ENCODE results near the gene RGS16. TPM values are rescaled to one million over a fixed set of nuclear protein-coding genes. Genes with fewer than 3 reads are reported as not detected.

The RGS16 gene
- total RNA-seq, 2 experiments from 2014 or later = 1.8 to 39.9 TPM

DNA sequence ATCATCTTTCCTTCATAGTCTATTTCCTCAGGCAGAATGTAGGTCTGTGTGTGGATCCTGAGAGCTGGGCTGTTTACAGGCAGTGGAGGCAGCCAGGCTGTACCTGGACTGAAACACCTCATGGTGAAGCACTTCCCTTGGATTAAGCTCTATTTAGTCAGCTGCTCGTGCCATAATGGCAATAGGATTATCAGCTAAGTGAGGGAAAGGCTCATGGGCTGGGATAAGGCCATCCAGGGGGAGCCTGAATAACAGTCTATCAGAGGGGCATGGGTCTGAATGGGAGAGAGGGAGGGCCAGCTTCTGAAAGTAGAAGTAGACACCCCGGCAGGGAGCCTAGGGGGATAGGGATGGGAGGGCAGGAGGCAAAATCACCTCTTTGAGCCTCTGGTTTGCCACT, 23.5 kb downstream of the RGS16 start:
- Mint-ChIP-seq H3K9me3 (ENCODE audit: low read depth) (no peaks in the 10 kb centered on the region), H3K36me3 (peaks cover 57% of the 10 kb centered on the region), H3K27me3 (no peaks in the 10 kb centered on the region), H3K4me3 (no peak overlapping the region), H3K27ac (no peak overlapping the region), H3K4me1 (peaks cover 13% of the 10 kb centered on the region)
- CTCF ChIA-PET = interaction anchor here (1.6 kb wide), 1 partner anchor 202 kb away, joined by 4 read pairs; no protein-coding TSS in a partner anchor
- DNase-seq (no peak), ATAC-seq (no peak)

DNA sequence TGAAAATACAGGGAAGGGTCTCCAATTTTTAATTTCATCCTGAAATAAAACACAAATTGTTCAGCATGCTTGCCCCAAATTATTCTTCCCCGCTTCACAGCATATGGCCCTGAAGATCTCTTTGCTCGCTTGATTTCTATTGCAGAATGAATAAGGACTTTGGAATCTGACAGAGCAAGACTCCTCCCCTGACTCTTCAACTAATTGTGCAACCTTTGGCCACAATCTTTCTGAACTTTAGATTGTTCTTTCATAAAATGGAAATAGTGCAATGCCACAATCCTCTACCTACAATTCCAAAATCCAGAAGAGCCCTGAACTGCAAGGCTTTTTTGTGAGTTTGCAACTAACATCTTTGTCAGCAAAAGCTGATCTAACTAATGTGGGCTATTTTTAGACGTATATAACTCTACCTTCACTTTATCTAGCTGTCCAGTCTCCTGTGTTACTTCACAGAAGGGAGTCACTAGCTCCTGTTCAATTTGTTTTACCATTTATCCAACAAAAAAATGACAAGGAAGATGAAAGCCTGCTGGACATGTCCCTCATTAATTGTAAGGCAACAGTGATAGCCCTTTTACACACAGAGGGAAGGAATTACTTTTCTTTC, 28.5 kb downstream of the RGS16 start:
- Mint-ChIP-seq H3K27me3 (no peaks in the 10 kb centered on the region), H3K9me3 (ENCODE audit: low read depth) (no peaks in the 10 kb centered on the region), H3K27ac (no peak overlapping the region), H3K4me1 (no peaks in the 10 kb centered on the region), H3K4me3 (no peak overlapping the region), H3K36me3 (peaks cover 41% of the 10 kb centered on the region)
- CTCF ChIA-PET = no interaction called here
- DNase-seq (no peak), ATAC-seq (no peak)

DNA sequence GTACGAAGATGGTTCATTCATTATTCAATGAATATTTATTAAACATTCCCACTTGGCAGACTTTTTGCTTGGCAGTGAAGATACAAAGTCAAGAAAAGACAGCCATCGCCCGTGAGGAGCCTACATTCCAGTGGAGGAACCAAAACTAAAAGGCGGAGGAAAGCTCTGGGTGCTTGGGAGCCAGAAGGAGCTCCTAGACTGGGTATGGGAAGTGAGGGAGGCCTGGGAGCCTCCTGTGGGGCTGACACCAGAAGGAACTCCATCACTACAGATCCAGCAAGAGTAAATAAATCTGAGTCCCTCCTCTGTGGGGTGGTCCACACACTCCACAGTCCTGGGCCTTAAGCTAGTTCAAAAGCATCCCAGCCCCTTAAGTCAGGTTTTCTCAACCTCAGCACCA, 30.0 kb downstream of the RGS16 start:
- Mint-ChIP-seq H3K27me3 (no peaks in the 10 kb centered on the region), H3K36me3 (peaks cover 29% of the 10 kb centered on the region), H3K4me3 (no peak overlapping the region), H3K9me3 (ENCODE audit: low read depth) (no peaks in the 10 kb centered on the region), H3K27ac (no peak overlapping the region), H3K4me1 (no peaks in the 10 kb centered on the region)
- no peak for DNase-seq
- CTCF ChIA-PET = interaction anchor here (1.3 to 1.6 kb wide), 2 partner anchors 22 to 208 kb away, joined by 3 read pairs; no protein-coding TSS in a partner anchor
- no peak for ATAC-seq

- no peak for DNase-seq
- CTCF ChIA-PET = no interaction called here
- H3K4me3 Mint-ChIP-seq = no peak overlapping the region
- H3K36me3 Mint-ChIP-seq = peaks cover 10% of the 10 kb centered on the region
- no peak for ATAC-seq
- H3K27me3 Mint-ChIP-seq = peaks cover 4% of the 10 kb centered on the region
- H3K4me1 Mint-ChIP-seq = peaks cover 1% of the 10 kb centered on the region
- no peaks in the 10 kb centered on the region for H3K9me3 Mint-ChIP-seq (ENCODE audit: low read depth)
- H3K27ac Mint-ChIP-seq = no peak overlapping the region
Measured at GRCh38 chr1:182570611-182570970, 33.6 kb downstream of the RGS16 start.

DNA sequence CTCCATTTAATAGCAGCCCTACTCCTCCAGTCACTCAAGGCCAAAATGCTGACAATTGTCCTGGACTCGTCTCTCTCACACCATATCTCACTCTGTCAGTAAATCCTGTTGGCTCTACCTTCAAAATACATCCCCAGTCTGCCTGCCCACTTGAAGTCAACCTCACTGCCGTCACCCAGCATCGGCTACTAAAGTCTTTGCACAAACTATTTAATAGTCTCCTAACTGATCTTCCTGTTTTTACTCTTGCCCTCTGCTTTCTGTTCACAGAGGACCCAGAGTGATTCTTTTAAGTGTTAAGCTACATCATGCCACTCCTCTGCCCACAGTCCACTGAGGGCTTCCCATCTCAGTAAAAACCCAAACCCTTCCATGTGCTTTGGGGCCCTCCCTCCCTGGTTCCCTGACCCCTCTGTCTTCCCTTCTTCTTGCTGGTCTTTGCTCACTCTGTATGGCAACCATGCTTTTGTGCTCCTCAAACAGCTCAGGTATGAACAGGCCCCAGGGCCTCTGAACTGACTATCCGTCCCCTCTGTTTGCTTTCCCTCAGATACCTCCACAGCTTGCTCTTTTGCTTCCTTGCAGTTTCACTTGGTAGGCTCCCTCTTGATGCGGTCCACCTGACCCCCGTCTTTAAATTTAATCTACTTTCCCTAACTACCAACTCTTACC, 34.1 kb downstream of the RGS16 start:
- Mint-ChIP-seq H3K9me3 (ENCODE audit: low read depth) (no peaks in the 10 kb centered on the region), H3K4me3 (no peak overlapping the region), H3K36me3 (peaks cover 7% of the 10 kb centered on the region), H3K27me3 (peaks cover 9% of the 10 kb centered on the region), H3K4me1 (peaks cover 4% of the 10 kb centered on the region), H3K27ac (no peak overlapping the region)
- DNase-seq = no peak
- CTCF ChIA-PET = no interaction called here
- ATAC-seq = no peak

DNA sequence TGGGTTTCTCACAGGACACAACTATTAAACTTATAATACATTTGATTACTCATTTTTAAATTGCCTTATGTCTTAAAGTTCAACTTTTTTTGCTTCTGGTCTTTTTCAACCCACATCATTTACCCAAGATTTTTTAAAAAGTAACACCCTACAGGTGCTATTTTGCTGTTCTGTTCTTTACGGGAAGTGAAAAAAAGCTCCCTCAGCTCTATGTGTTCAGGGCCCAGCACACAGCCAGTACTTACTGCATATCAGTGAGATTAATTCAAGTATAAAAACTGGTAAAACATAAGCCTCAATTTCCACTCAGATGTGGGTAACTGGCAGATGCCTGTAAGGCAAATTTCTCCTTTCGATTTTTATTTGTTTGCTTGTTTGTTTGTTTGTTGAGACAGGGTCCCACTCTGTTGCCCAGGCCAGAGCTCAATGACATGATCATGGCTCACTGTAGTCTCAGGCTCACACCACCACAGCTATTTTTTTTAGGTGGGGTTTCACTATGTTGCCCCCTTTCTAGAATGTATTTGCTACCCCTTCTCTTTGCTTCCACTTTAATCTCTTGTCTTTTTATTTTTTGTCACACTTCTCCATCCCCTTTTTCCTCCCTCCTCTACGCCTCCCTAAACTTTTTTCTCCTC, 35.4 kb downstream of the RGS16 start:
- no peak overlapping the region for H3K4me3 Mint-ChIP-seq
- H3K36me3 Mint-ChIP-seq = peaks cover 4% of the 10 kb centered on the region
- H3K9me3 Mint-ChIP-seq (ENCODE audit: low read depth) = no peaks in the 10 kb centered on the region
- H3K4me1 Mint-ChIP-seq = peaks cover 4% of the 10 kb centered on the region
- peaks cover 13% of the 10 kb centered on the region for H3K27me3 Mint-ChIP-seq
- CTCF ChIA-PET = no interaction called here
- no peak for DNase-seq
- no peak overlapping the region for H3K27ac Mint-ChIP-seq
- ATAC-seq = no peak

DNA sequence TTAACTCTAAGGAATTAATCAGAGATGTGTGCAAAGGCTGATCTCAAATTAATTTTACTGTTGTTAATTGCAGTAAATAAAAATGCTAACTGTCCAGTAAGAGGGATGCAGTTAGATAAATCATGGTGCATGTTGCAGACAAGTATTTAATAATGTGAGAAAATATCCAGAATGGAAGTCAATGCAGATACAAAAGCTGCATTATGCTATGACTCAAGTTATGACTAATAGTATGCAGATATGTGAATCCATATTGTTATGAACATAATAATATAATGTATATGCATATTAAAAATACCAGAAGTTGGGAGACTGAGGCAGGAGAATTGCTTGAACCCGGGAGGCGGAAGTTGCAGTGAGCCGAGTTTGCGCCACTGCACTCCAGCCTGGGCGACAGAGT, 36.6 kb downstream of the RGS16 start:
- no peak overlapping the region for H3K27ac Mint-ChIP-seq
- CTCF ChIA-PET = no interaction called here
- H3K4me3 Mint-ChIP-seq = no peak overlapping the region
- no peak for DNase-seq
- peaks cover 3% of the 10 kb centered on the region for H3K36me3 Mint-ChIP-seq
- peaks cover 13% of the 10 kb centered on the region for H3K27me3 Mint-ChIP-seq
- peaks cover 4% of the 10 kb centered on the region for H3K4me1 Mint-ChIP-seq
- H3K9me3 Mint-ChIP-seq (ENCODE audit: low read depth) = no peaks in the 10 kb centered on the region
- ATAC-seq = no peak

DNA sequence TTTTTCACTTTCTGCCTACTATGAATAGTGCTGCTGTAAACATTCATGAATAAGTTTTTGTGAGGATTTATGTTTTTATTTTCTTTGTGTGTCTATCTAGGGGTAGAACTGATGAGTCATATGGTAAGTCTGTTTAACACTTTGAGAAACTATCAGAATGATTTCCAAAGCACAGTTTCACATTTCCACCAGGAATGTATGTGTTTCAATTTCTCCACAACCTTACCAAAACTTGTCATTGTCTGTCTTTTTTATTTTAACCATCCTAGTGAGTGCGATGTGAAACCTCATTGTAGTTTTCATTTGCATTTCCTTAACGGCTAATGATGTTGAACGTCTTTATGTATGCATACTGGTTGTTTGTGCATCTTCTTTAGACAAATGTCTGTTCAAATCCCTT, 38.7 kb downstream of the RGS16 start:
- Mint-ChIP-seq H3K9me3 (ENCODE audit: low read depth) (no peaks in the 10 kb centered on the region), H3K36me3 (no peaks in the 10 kb centered on the region), H3K27ac (no peak overlapping the region), H3K27me3 (peaks cover 13% of the 10 kb centered on the region), H3K4me1 (peaks cover 4% of the 10 kb centered on the region), H3K4me3 (no peak overlapping the region)
- DNase-seq (no peak), ATAC-seq (no peak)
- CTCF ChIA-PET = no interaction called here

- Mint-ChIP-seq H3K4me3 (no peak overlapping the region), H3K27ac (no peak overlapping the region), H3K36me3 (no peaks in the 10 kb centered on the region), H3K4me1 (peaks cover 4% of the 10 kb centered on the region), H3K27me3 (peaks cover 16% of the 10 kb centered on the region), H3K9me3 (ENCODE audit: low read depth) (no peaks in the 10 kb centered on the region)
- CTCF ChIA-PET = no interaction called here
- DNase-seq = no peak
- ATAC-seq = no peak
Measured at GRCh38 chr1:182564406-182565004, 39.7 kb downstream of the RGS16 start.

- no peak overlapping the region for H3K4me3 Mint-ChIP-seq
- H3K9me3 Mint-ChIP-seq (ENCODE audit: low read depth) = no peaks in the 10 kb centered on the region
- H3K4me1 Mint-ChIP-seq = peaks cover 4% of the 10 kb centered on the region
- H3K36me3 Mint-ChIP-seq = no peaks in the 10 kb centered on the region
- DNase-seq = no peak
- H3K27ac Mint-ChIP-seq = no peak overlapping the region
- ATAC-seq = no peak
- peaks cover 16% of the 10 kb centered on the region for H3K27me3 Mint-ChIP-seq
- CTCF ChIA-PET = no interaction called here
Measured at GRCh38 chr1:182563095-182563494, 41.1 kb downstream of the RGS16 start.

DNA sequence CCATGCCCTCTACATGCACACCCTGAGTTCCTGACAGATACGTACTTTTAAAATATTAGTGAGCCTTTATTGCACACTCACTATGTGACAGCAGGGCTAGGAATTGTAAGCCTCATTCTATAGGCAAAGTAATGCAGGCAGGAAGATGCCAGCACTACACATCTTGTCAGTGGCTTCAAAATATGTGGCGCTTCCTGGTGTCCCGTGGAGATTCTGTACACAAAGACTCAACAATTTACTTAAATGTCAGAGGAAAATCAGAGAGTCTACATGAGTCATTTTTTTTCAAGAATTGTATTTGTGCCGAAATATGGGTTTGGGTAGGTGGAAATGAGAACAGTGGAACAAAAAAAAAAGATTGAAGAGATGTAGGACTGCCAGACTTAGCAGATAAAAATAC, 42.7 kb downstream of the RGS16 start:
- CTCF ChIA-PET = no interaction called here
- Mint-ChIP-seq H3K4me3 (no peak overlapping the region), H3K27ac (no peak overlapping the region), H3K9me3 (ENCODE audit: low read depth) (no peaks in the 10 kb centered on the region), H3K4me1 (peaks cover 6% of the 10 kb centered on the region), H3K27me3 (peaks cover 16% of the 10 kb centered on the region), H3K36me3 (no peaks in the 10 kb centered on the region)
- ATAC-seq (no peak), DNase-seq (no peak)

DNA sequence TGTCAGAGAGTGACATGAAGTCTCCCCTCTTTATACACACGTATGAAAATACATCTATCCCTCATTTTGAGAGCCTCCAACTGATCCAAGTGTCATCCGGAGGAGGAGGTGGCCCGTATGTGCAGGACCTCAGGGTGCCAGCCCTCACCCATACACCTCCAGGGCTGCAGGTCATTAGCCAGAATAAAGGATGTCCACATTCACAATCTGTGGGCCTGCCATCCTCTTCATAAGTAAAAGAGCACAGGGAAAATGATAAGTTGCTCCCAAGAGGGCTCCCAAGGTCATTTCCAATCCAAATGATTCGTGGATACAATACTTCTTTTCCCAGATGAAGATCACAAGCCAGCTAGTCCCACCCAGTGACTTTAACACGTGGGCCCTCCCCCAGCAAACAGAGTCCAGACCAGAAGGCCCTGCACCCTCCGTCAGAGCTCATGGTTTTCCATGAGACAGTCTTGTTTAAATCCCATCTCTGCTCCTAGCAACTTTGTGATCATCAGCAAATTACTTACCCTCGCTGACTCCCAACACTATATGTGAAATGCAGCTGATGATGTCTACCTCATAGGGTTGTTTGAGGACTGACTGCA, 43.7 kb downstream of the RGS16 start:
- Mint-ChIP-seq H3K9me3 (ENCODE audit: low read depth) (no peaks in the 10 kb centered on the region), H3K27ac (no peak overlapping the region), H3K36me3 (no peaks in the 10 kb centered on the region), H3K27me3 (peaks cover 11% of the 10 kb centered on the region), H3K4me3 (no peak overlapping the region), H3K4me1 (peaks cover 4% of the 10 kb centered on the region)
- no peak for ATAC-seq
- CTCF ChIA-PET = no interaction called here
- DNase-seq = no peak

GRCh38 chr1:182556279-182556678, 47.9 kb downstream of the RGS16 start:
- Mint-ChIP-seq H3K4me3 (no peak overlapping the region), H3K4me1 (peaks cover 2% of the 10 kb centered on the region), H3K9me3 (ENCODE audit: low read depth) (no peaks in the 10 kb centered on the region), H3K27ac (no peak overlapping the region), H3K36me3 (no peaks in the 10 kb centered on the region), H3K27me3 (peaks cover 3% of the 10 kb centered on the region)
- ATAC-seq (no peak), DNase-seq (no peak)
- CTCF ChIA-PET = no interaction called here

DNA sequence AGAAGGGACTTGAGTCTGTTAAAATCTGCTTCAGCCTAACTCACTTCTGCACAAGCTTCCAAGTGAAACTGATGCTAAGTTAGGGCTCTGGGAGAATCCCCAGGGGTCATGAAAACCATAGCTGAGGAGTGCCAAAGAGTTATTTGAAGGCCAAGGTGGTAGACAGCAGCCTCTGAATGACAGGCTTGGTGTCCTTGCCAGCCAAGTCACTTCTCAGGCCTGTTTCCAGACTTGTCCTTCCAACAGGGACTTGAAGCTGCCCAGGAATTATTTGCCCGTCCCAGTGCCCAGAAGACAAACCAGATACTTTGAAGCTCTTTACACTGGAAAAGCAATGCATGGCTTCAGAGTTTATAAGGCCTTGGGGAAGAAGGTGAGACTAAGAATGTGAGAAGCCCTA, 48.7 kb downstream of the RGS16 start:
- Mint-ChIP-seq H3K4me3 (no peak overlapping the region), H3K4me1 (peaks cover 2% of the 10 kb centered on the region), H3K27me3 (peaks cover 3% of the 10 kb centered on the region), H3K27ac (no peak overlapping the region), H3K36me3 (no peaks in the 10 kb centered on the region), H3K9me3 (ENCODE audit: low read depth) (no peaks in the 10 kb centered on the region)
- ATAC-seq (no peak), DNase-seq (no peak)
- CTCF ChIA-PET = no interaction called here
